Mesenteric fat pad (tissue), 1 donor: ENCODE results near the gene CDH13. TPM values are rescaled to one million over a fixed set of nuclear protein-coding genes. Genes with fewer than 3 reads are reported as not detected.

Experiments used
- DNase-seq: peaks from one replicate; pipeline ENCODE4 v3.0.0-alpha.2; 2020; ENCODE audit warnings: low spot score
- total RNA-seq: library from RNA; stranded (reverse); fragmentation: NEBNext Ultra II Directional; extraction: Animal tissue kit (Norgen Biotek cat#: 25700); gene quantifications from one replicate; pipeline ENCODE4 v1.2.1, GENCODE V29; 2021
- donor health status: DM: yes; HTN: yes; CAD: no.

CDH13 gene
- total RNA-seq, 1 donor from 2014 or later = 18.3 TPM

- no peak for DNase-seq
Observed at GRCh38 chr16:82684256-82684655, 57.5 kb downstream of the CDH13 start.

GRCh38 chr16:82685526-82685925 lies 58.8 kb downstream of the CDH13 start:
- no peak for DNase-seq

- no peak for DNase-seq
Observed at GRCh38 chr16:82694239-82694874, 67.6 kb downstream of the CDH13 start.

- no peak for DNase-seq
Observed at GRCh38 chr16:82695806-82696205, 69.0 kb downstream of the CDH13 start.

- DNase-seq = no peak
Observed at GRCh38 chr16:82699260-82699659, 72.5 kb downstream of the CDH13 start.

GRCh38 chr16:82699711-82700495 lies 73.1 kb downstream of the CDH13 start:
- no peak for DNase-seq

GRCh38 chr16:82700541-82701235 lies 73.9 kb downstream of the CDH13 start:
- no peak for DNase-seq

GRCh38 chr16:82701442-82701955 lies 74.7 kb downstream of the CDH13 start:
- no peak for DNase-seq

- no peak for DNase-seq
Observed at GRCh38 chr16:82703161-82703560, 76.4 kb downstream of the CDH13 start.

GRCh38 chr16:82703871-82704768 lies 77.4 kb downstream of the CDH13 start:
- DNase-seq = no peak

GRCh38 chr16:82709987-82710386 lies 83.2 kb downstream of the CDH13 start:
- DNase-seq = no peak

GRCh38 chr16:82713778-82714177 lies 87.0 kb downstream of the CDH13 start:
- DNase-seq = no peak

- no peak for DNase-seq
Observed at GRCh38 chr16:82715160-82715559, 88.4 kb downstream of the CDH13 start.

GRCh38 chr16:82715833-82716232 lies 89.1 kb downstream of the CDH13 start:
- DNase-seq = no peak

GRCh38 chr16:82716361-82716855 lies 89.6 kb downstream of the CDH13 start:
- DNase-seq = no peak

- DNase-seq = no peak
Observed at GRCh38 chr16:82720414-82720813, 93.6 kb downstream of the CDH13 start.

GRCh38 chr16:82726306-82726705 lies 99.5 kb downstream of the CDH13 start:
- no peak for DNase-seq

- DNase-seq = no peak
Observed at GRCh38 chr16:82728901-82729300, 102.1 kb downstream of the CDH13 start.

GRCh38 chr16:82730901-82731300 lies 104.1 kb downstream of the CDH13 start:
- no peak for DNase-seq

- DNase-seq = no peak
Observed at GRCh38 chr16:82732461-82732860, 105.7 kb downstream of the CDH13 start.

- no peak for DNase-seq
Observed at GRCh38 chr16:82735186-82735585, 108.4 kb downstream of the CDH13 start.
